Stimulated activated CD4-positive, alpha-beta T cell treated with anti-CD3 and anti-CD28 coated beads, Interleukin-1b, Interleukin-23, amount 100 ng/mL, for 4 hours (primary cell): ENCODE data around the gene KRT79.

Experiments
- DNase-seq, 2 donors: peaks; one replicate each; pipeline ENCODE4 v3.0.0-alpha.2; 2020; ENCODE audit warnings: low read depth in 2 of 2

The KRT79 gene

GRCh38 chr12:52771505-52771904 is 62.6 kb downstream of the KRT79 start:
- DNase-seq: no peak
